IPS-18c (cell line): ENCODE results near the gene COL9A1.

Source experiments
- H3K4me3 ChIP-seq: 2 replicates; pipeline ENCODE4 v1.7.0; 2013; ENCODE audit warnings: low read depth, mild to moderate bottlenecking, low read length, moderate library complexity; ENCODE audit not compliant: insufficient read depth
- H3K9me3 ChIP-seq: one replicate; pipeline ENCODE4 v1.6.1; 2013; ENCODE audit warnings: mild to moderate bottlenecking, low read length, moderate library complexity; ENCODE audit not compliant: control insufficient read depth, insufficient read depth

The COL9A1 gene

DNA sequence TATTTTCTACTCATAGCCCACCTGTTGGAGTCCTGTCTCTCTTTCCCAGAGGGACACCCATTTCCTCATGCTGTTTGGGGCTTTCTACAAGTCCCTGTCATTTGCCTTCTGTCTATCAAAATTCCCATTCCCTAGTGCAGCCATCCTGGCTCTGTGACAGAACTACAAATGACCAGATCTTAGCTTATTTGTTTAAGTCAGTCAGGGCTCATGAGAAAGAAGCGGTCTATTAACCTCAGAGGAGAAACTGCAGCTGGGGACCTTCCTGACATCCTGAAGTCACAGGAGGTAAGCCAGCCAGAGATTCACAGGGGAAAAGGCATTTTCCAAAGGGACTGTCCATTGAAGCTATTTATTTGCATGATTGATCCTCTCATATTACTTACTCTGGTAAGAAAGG, 1.7 kb upstream of the COL9A1 start:
- no peak overlapping the region for H3K4me3 ChIP-seq
- H3K9me3 ChIP-seq, result no peaks in the 10 kb centered on the region

DNA sequence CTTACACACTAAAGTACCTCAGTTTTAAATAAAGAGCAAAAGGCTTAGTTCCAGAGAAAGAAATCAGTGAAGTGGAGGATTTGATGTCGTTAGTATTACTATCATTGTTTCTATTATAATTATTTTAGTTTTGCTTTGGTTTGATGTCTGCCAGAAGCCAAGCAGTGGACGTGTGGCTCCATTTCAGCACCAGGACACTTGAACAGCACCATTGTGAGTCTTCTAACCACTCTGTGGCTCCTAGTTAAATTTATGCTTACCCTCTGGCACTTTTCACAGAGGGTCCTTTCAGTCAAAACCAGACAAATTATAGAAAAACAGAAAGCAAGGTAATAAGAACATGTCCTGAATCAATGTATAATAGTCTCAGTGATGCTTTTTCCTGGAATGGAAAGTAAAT, 3.4 kb downstream of the COL9A1 start:
- Histone ChIP-seq H3K9me3 (no peaks in the 10 kb centered on the region), H3K4me3 (no peak overlapping the region)

DNA sequence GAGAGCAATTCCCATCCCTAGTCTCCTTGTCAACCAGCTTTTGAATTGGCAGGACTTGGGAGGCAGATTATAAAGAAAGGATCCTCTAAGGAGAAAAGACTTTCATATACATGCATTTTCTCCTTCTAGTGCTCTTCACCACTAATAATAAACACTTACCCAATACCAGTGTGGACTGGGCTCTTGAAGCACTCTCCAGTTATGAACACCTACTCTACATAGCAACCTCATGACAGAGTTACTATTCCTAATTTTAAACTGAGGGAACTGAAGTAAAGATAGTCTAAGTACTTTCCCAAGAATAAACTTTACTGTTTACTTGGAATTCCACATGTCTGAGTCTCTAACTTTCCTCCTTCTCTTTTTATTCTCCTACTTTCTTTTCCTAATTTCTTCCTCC, 4.8 kb downstream of the COL9A1 start:
- H3K4me3 ChIP-seq, result no peak overlapping the region
- no peaks in the 10 kb centered on the region for H3K9me3 ChIP-seq

DNA sequence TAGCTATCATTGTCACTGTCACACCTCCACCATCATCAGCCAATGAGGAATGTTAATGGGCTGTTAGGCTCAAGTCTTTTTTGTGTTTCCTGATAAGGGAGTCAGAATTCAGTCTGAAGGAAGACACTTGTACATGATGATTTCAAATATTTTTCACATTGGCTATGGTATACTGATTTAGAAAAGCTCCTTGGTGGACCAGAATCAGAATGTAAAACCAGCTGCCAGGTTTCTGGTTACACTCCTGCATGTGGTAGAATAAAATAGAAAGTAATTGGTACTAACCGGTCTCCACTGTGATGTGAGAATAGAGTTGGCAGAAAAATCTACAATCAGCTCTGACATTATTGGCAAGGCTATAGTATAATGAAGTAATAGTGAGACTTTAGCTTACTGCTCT, 10.7 kb downstream of the COL9A1 start:
- Histone ChIP-seq H3K4me3 (no peak overlapping the region), H3K9me3 (no peaks in the 10 kb centered on the region)

DNA sequence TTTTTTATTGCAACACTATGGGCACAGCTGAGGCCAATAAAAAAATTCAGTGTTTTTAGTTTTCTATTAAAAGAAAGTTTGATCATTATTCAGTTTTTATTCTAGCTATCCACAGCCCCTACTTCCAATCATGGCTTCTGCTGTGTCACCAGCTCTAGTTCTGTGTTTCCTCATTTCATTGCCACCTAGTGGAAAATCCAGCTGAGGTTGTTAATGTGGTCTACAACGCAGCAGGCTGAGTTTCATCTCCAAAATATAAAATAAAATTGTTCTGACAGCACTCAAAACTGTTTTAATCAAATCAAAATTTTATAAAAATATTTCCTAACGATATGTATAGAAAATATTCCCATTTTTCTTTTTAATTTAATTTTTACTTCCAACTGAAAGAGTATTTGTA, 13.6 kb downstream of the COL9A1 start:
- H3K9me3 ChIP-seq, result no peaks in the 10 kb centered on the region
- no peak overlapping the region for H3K4me3 ChIP-seq

DNA sequence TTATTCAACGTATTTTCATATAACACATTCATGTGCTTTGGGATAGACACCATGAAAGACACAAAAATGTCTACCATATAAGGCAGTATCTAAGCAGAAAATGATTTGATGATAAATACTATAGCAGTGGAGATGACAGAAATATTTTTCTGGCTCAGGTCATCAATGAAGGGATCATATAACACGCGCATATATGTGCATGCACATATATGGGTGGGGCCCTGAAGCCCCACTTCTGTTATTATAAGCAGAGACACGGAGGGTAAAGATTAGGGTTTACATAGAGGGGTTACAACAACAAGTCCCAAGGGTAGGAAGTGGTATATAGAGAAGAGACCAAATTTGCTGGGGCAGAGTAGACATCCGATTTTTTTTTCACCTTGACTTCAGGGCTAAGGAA, 16.0 kb downstream of the COL9A1 start:
- Histone ChIP-seq H3K9me3 (no peaks in the 10 kb centered on the region), H3K4me3 (no peak overlapping the region)

DNA sequence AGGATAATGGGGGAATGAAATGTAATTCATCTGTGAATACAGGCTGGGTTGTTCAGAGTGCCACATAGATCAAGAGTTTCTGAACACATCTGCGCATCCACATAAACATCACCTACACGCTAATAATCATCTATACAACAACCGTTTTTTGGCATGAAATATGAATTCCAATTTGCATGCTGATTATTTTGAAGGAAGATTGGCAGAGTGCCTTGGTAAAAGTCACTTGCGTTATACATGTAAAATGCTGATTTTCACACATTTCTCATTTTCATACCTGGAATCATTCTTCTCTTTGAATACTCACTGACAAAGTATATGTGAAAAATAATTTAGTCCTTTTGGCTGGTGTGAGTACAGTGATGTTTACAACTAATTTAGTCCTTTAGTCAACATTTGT, 17.7 kb downstream of the COL9A1 start:
- Histone ChIP-seq H3K4me3 (no peak overlapping the region), H3K9me3 (no peaks in the 10 kb centered on the region)

DNA sequence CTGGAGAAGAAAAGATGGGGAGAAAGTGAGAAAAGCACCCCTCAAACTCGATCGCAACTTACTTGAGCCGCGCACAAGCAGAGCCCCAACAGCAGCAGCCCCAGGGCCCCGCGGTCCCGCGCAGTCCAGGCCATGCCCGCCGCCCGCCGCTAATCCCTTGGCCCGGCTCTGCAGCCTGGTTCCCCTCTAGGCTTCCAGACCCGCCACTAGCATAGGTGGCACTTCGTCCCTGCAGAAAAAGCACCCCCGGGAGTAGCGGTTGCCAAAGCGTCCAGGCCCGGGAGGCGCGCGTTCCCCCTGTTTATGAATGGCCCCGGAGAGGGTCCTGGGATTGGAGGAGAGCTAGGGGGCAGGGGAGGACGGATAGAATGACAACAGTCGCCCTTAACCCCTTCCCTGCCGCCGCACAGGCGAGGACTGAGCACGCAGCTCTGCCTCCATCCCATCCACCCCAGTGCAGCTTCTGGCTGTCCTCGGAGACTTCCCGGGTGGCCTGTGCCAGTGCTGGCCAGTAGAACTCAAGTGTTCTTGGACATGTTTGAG, 19.9 kb downstream of the COL9A1 start:
- Histone ChIP-seq H3K4me3 (peak overlapping the region; percentile 62), H3K9me3 (no peaks in the 10 kb centered on the region)

DNA sequence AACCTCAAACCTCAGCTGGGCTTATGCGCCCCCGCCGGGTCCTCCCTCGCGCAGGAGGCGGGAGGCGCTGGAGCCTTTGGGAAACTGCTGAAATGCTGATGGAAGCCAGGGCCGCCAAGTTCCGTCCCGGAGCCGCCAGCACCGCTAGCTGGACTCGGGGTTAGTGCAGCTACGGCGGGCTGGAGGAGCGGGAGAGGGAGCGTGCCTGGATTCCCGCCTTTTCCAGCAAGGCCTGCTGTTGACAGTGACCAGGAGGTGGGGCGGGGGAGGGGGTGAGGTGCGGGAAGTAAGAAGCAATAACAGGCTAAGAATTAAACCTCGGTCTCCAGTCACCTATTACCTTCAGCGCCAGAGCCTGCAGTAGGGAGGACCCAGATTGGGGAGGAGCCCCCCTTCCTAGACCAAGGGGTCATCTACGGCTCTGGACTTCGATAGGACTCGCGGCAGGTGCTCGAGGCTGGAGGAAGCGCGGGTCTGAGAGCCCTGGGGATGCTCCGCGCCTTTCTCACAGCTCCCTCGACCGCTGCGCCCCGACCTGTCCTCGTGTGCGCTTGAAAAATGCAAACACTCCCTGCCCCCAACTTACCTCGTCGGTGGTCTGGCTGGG, 20.5 kb downstream of the COL9A1 start:
- Histone ChIP-seq H3K4me3 (peak overlapping the region; percentile 62), H3K9me3 (no peaks in the 10 kb centered on the region)

DNA sequence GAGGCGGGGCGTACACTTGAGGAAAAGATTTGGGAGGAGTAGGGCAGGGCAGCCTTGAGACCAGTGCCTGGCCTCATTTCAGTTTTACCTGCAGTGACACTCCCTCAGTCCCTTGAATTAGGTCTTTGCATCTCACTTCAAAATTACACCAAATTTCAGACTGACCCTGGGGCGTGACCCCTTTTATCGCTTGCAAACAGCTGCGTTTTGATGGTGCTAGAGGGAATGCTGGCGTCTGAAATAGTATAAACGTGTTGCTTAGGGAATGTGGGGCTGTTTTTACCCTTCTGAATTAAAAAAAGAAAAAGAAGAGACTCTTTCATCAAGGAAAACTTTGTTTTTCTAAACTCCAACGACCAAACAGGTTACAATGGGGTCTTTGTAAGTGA, 21.0 kb downstream of the COL9A1 start:
- Histone ChIP-seq H3K4me3 (peak overlapping the region; percentile 62; the same call in 1 of the 2 replicates), H3K9me3 (no peaks in the 10 kb centered on the region)

DNA sequence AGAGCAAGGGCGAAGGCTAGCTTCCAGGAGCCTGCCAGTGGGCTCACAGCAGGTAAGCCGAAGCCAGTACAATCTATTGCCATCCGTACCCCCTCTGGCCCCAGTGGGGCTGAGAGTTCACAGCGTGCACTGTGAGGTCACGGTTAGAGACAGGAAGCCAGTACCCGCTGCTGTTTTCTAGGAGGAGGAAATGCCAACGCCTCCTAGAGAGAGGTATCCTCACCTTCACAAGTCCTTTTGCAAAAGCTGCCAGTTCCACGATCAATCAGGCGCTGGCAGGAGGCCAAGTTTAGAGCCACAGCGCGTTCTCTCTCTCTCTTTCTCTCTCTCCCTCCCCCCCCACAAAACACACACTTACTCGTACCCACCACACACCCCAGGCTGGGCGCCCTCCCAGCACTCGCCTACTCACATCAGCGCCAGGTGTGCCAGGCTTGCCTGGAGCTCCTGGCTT, 22.5 kb downstream of the COL9A1 start:
- no peak overlapping the region for H3K4me3 ChIP-seq
- no peaks in the 10 kb centered on the region for H3K9me3 ChIP-seq

DNA sequence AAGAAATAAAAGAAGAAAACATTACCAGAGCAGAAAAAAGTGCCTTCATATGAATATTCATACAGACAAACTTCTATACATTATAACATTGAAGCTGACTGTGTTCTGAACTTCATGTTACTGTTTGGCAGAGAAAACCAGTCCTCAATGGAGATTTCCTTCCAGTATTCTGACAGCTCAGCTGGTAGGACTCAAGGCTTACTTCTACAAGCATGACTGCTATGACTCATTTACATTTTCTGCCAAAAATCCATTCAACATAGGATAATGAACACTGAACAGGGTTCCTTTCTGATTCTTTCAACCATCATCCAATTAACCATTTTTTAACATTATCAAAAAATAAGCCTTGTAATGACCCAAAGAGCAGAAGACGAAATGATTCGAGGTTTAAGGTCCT, 25.4 kb downstream of the COL9A1 start:
- no peak overlapping the region for H3K4me3 ChIP-seq
- H3K9me3 ChIP-seq, result no peaks in the 10 kb centered on the region

DNA sequence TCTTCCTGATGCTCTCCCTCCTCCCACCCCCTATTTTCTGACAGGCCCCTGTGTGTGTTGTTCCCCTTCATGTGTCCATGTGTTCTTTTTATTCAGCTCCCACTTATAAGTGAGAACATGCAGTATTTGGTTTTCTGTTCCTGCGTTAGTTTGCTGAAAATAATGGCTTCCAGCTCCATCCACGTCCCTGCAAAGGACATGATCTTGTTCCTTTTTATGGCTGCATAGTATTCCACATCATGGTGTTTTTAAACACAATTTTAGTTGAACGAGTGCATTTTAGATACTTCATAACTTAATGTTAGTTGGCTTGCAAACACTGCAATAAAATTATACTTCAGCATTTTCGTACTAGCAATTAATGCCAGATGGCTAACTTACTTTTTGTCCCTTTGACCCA, 28.5 kb downstream of the COL9A1 start:
- H3K9me3 ChIP-seq, result no peaks in the 10 kb centered on the region
- H3K4me3 ChIP-seq, result no peak overlapping the region

DNA sequence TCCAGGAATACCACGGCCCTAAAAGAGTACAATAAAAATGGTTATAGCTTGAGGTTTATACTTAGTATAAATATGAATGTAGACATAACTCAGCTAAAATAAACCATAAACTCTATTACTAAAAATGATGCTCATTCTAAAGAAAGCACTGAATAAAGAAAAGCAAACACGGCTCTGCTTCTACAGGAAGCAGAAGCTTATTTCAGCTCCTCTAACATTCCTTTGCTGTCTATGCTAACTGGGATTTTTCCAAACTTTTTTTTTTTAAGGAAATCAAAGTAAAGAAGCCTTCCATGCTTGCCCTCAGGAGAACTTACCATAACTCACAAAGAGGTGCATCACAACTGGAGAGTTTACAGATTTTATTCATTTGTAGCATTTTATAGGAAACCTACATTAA, 30.8 kb downstream of the COL9A1 start:
- Histone ChIP-seq H3K9me3 (no peaks in the 10 kb centered on the region), H3K4me3 (no peak overlapping the region)

DNA sequence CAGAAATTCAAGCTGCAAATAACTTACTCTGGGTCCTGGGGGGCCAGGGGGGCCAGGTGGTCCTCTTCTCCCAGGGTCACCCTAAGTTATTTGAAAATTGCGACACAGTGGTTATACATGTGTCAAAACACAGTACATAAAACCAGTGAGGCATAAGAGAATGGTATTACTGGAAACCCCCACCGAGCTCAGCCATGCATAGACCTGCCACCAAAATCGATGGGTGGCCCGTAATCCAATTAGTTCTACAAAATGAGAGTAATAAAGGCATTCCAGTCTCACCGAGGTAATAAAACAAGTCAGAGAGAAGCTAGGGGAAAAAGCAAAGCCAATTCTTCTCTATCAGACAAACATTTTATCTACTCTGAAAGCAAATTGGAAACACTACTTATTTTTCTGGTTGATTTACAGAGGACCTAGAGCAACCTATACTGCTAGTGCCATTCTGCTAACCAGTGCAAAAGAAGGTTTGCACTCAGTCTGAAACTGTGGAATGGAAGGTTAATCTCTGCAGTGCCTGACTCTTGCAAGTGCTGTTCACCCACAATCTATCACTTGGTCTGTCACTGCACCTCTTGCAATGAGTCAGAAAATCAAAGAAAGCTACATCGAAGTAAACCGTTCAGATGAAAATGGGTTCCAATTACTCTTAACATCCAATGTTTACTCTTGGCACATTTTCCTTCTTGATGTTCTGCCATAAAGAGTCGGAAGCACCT, 32.4 kb downstream of the COL9A1 start:
- H3K9me3 ChIP-seq, result no peaks in the 10 kb centered on the region
- H3K4me3 ChIP-seq, result no peak overlapping the region

DNA sequence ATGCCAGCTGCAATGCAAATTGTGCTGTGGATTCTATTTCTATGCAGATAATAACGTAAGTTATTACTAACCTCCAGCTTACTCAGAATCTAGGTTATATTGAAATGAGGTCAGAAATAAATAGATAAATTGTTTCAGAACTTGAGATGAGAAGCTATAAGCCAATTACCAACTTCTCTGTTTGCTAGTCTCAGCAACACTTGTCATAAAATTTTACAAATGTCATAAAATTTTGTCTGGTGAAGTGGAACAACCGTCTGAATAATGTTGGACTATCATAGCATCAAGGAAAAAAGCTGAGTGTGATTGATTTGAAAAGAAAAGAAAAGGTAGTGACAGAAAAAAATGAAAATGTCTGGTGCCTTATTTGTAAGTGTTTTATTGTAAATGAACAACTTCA, 36.7 kb downstream of the COL9A1 start:
- H3K4me3 ChIP-seq, result no peak overlapping the region
- H3K9me3 ChIP-seq, result no peaks in the 10 kb centered on the region

DNA sequence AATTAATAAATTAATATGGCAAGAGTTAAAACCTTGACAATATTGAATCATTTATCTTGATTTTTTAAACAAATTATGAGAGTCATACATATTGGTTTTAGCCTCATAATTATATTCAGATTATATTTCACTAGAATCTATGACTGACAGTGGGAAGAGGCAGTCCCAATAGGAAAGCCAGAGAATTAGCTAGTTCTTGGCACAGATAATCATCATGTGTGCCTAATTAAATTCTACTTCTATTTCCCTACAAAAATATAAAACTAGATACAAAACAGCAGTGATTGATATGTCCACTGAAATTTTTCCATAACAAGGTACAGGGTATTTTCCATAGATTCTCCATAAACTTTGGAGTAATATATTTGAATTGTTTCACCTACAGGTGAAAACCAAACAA, 38.6 kb downstream of the COL9A1 start:
- H3K4me3 ChIP-seq, result no peak overlapping the region
- no peaks in the 10 kb centered on the region for H3K9me3 ChIP-seq

DNA sequence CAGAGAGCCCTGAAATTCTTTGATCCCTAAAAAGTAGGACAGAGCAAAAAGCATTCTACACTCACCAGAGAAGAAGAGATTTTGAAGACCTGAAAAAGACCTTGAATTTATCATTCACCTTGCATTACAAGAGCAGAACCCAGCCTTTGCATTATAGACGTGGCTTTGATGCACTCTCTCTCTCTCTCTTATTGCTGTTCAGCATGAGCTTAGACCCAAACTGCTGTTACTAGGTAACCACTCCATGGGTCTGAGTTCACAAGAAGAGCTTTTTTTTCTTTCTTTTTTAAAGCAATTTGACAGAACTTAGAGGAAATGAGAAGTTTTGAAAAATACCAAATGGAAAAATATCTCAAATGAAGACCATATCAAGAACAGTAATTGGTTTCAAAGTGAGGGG, 44.4 kb downstream of the COL9A1 start:
- Histone ChIP-seq H3K9me3 (no peaks in the 10 kb centered on the region), H3K4me3 (no peak overlapping the region)
